Measurements from ENCODE around the gene RNF144A.

GRCh38 chr2:7063789-7064188 is 146.6 kb downstream of the RNF144A start:
- TF ChIP-seq HNRNPL (IDR thresholded peaks at IDR 0.05; ENCODE audit: low read depth, low read length) (no peak), CTCF (CRISPR knock-in tag; IDR thresholded peaks at IDR 0.05) (no peak), POLR2AphosphoS5 (IDR thresholded peaks at IDR 0.05; ENCODE audit: low read depth, low read length) (no peak), ZNF687 (CRISPR knock-in tag; IDR thresholded peaks at IDR 0.05) (no peak), MXI1 (IDR thresholded peaks at IDR 0.05; ENCODE audit: borderline replicate concordance, low read depth, low read length) (no peak), ZBTB10 (CRISPR knock-in tag; IDR thresholded peaks at IDR 0.05; ENCODE audit: borderline replicate concordance) (no peak), TRIM24 (CRISPR knock-in tag; IDR thresholded peaks at IDR 0.05) (no peak), FOXK2 (IDR thresholded peaks at IDR 0.05) (no peak)

Data from HepG2 (cell line).